Panc1 (cell line): ENCODE data around the gene CHST12. TPM values are rescaled to one million over a fixed set of nuclear protein-coding genes. Genes with fewer than 3 reads are reported as not detected.

Source experiments
- total RNA-seq: library from RNA; stranded (reverse); gene quantifications from one replicate; pipeline ENCODE4 v1.2.1, GENCODE V29; 2021; ENCODE audit not compliant: unreplicated experiment

CHST12 gene
- total RNA-seq, 1 experiment from 2014 or later, result 48.3 TPM

Other genes with a start within 250 kb of the CHST12 start
- gene MAD1L1, start 170.7 kb upstream of the CHST12 start, total RNA-seq, result 70.8 TPM
- 49.9 TPM for gene MRM2, start 161.4 kb upstream of the CHST12 start, total RNA-seq
- 92.6 TPM for gene NUDT1, start 161.4 kb upstream of the CHST12 start, total RNA-seq
- 139 TPM for gene SNX8, start 89.2 kb upstream of the CHST12 start, total RNA-seq
- gene EIF3B, start 48.8 kb upstream of the CHST12 start, total RNA-seq, result 432 TPM
- not detected for gene GRIFIN, start 72.8 kb downstream of the CHST12 start, total RNA-seq
- 38.1 TPM for gene LFNG, start 116.2 kb downstream of the CHST12 start, total RNA-seq
- gene BRAT1, start 151.9 kb downstream of the CHST12 start, total RNA-seq, result 76.9 TPM
- 44.8 TPM for gene IQCE, start 155.4 kb downstream of the CHST12 start, total RNA-seq
- 278 TPM for gene TTYH3, start 228.4 kb downstream of the CHST12 start, total RNA-seq